Measurements from ENCODE around the gene TNFRSF25. TPM values are rescaled to one million over a fixed set of nuclear protein-coding genes. Genes with fewer than 3 reads are reported as not detected.

Gene TNFRSF25
- total and polyA plus RNA-seq, 9 of the 15 experiments (the other 6 are each of a cell fraction or from before 2014, with no cell fraction given), result 0.24 to 0.49 TPM; not detected in 7

- no peak for TF ChIP-seq PRDM10 (IDR thresholded peaks at IDR 0.05; ENCODE audit: partially characterized antibody)
- TF ChIP-seq ETV1 (tag; conservative IDR thresholded peaks at IDR 0.05; ENCODE audit: low read depth), result no peak
- TF ChIP-seq DACH1 (IDR thresholded peaks at IDR 0.05; ENCODE audit: partially characterized antibody), result no peak
- TF ChIP-seq TAF9B (IDR thresholded peaks at IDR 0.05; ENCODE audit: partially characterized antibody), result no peak
- no peak for TF ChIP-seq GABPB1 (CRISPR knock-in tag; IDR thresholded peaks at IDR 0.05)
These were observed 45.7 kb upstream of the TNFRSF25 start (continued) for GRCh38 chr1:6511561-6512244.

- CTCF ChIA-PET (ENCODE audit: low intra/inter-chr PET ratio), result no interaction called here
- FAIRE-seq, result no peak
- in situ Hi-C loops (cut with MboI), result no loop called here
These were observed 45.1 kb upstream of the TNFRSF25 start for GRCh38 chr1:6511056-6511455.

More at GRCh38 chr1:6511056-6511455, 45.1 kb upstream of the TNFRSF25 start:
- no peak for DNase-seq (ENCODE audit: extremely low read depth in 1 of 4, low spot score in 3 of 4)
- Histone ChIP-seq H3K27ac (ENCODE audit: extremely low read depth, low read depth, low read length) (no peak overlapping the region), H3K27me3 (ENCODE audit: control insufficient read depth in 2 of 2, insufficient read depth in 2 of 2, low read length in 2 of 2) (peaks cover 41 to 78% of the 10 kb centered on the region in 2 experiments; a peak in 4 of 5 replicates), H3K4me3 (no peak overlapping the region), H3K79me2 (ENCODE audit: control insufficient read depth, insufficient read depth, low read length) (no peaks in the 10 kb centered on the region), H3K36me3 (ENCODE audit: control insufficient read depth, insufficient read depth, low read length) (no peaks in the 10 kb centered on the region), H3K9me1 (ENCODE audit: control insufficient read depth, insufficient read depth, low read length) (no peaks in the 10 kb centered on the region), H4K20me1 (replicated peaks; ENCODE audit: control insufficient read depth, insufficient read depth, low read length) (peaks cover 18% of the 10 kb centered on the region; the same call in 1 of the 2 replicates), H3K4me2 (ENCODE audit: insufficient read depth, low read length) (no peak overlapping the region), H3K4me1 (replicated peaks in 1 of 2; ENCODE audit: control insufficient read depth in 2 of 2, insufficient read depth in 2 of 2, low read length in 2 of 2) (peaks cover 0 to 40% of the 10 kb centered on the region in 2 experiments; a peak in 2 of 5 replicates), H3K9me3 (replicated peaks; ENCODE audit: control insufficient read depth, insufficient read depth, low read depth, low read length) (no peaks in the 10 kb centered on the region), H3K9ac (ENCODE audit: insufficient read depth in 1 of 2, low read depth in 2 of 2, low read length in 2 of 2) (peak overlapping the region in 1 of 2 experiments; percentile 67; a peak in 1 of 4 replicates), H2AFZ (ENCODE audit: low read depth, low read length) (no peak overlapping the region)
- peak; percentile 44 for TF ChIP-seq NFIC (IDR thresholded peaks at IDR 0.05)
- TF ChIP-seq, protein P1, sequence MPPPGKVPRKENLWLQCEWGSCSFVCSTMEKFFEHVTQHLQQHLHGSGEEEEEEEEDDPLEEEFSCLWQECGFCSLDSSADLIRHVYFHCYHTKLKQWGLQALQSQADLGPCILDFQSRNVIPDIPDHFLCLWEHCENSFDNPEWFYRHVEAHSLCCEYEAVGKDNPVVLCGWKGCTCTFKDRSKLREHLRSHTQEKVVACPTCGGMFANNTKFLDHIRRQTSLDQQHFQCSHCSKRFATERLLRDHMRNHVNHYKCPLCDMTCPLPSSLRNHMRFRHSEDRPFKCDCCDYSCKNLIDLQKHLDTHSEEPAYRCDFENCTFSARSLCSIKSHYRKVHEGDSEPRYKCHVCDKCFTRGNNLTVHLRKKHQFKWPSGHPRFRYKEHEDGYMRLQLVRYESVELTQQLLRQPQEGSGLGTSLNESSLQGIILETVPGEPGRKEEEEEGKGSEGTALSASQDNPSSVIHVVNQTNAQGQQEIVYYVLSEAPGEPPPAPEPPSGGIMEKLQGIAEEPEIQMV (tag; conservative IDR thresholded peaks at IDR 0.05; ENCODE audit: low read depth), result no peak
- ATAC-seq, result no peak
- intact Hi-C loops (cut with micrococcal nuclease), result no loop called here
- BruUV-seq (replicated peaks), result no TSS peak
- WGBS (ENCODE audit: insufficient coverage, low coverage, missing lambda C conversion rate), result 21% methylated on average over 6 of the region's 6 CpGs
- POLR2A ChIA-PET, result interaction anchor here (0.7 to 3.4 kb wide), 2 partner anchors 11 to 908 kb away, joined by 3 to 21 read pairs; no protein-coding TSS in a partner anchor
